TTC549 (cell line): ENCODE data around the gene NID1.

Source experiments
- FAIRE-seq: peaks from 2 replicates; lab custom pipeline; 2012; peaks lifted over from hg19 to GRCh38; lab: Jason Lieb, UNC

Gene NID1

GRCh38 chr1:236063919-236064673, 794 bp downstream of the NID1 start:
- no peak for FAIRE-seq

DNA sequence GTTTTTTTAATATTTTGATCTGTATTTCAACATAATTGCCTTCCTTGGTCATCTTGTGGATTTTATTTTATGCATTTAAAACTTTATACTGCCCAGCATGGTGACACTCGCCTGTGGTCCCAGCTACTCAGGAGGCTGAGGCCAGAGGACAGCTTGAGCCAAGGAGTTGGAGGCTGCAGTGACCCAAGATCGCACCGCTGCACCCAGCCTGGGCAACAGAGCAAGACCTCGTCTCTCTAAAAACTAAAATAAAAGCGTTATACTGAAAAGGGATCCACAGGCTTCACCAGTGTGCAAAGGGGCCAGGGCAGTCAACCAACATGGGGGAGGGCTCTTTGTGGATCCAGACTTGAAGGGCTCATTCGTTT, 1.4 kb downstream of the NID1 start:
- no peak for FAIRE-seq

- FAIRE-seq: no peak
Observed at GRCh38 chr1:236060286-236060685, 4.6 kb downstream of the NID1 start.

DNA sequence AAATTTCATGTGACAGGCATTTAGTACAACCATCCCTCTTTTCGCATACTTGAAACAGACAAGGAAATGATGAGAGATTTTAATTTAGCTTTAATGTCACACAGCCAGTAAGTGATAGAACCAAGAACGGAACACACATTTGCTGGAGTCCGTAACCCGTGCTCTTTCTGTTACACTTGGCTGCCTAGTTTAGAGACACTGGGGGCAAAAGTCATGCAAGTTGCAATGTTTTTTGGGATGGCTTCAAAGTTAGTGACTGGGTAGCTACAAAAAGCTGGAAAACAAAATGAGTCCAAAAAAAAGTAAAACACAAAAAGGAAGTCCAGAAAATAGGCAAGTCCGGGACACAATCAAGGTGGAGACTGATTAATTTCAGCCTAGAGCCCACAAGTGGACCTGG, 5.9 kb downstream of the NID1 start:
- no peak for FAIRE-seq

- FAIRE-seq: no peak
Observed at GRCh38 chr1:236058141-236058934, 6.6 kb downstream of the NID1 start.

DNA sequence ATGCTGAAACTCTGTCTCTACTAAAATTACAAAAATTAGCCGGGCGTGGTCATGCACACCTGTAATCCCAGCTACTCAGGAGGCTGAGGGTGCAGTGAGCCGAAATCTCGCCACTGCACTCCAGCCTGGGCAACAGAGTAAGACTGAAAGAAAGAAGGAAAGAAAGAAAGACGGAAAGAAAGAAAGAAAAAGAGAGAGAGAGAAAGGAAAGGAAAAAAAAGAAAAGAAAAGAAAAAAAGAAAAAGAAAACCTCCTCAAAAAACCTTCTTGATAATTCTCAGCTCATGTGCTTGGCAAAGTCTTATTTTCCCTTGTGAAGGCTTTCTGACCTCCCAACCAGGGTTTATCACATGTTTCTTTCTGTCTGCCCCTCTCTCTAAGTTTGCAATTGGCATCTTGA, 7.3 kb downstream of the NID1 start:
- no peak for FAIRE-seq

- FAIRE-seq: no peak
Observed at GRCh38 chr1:236052232-236052993, 12.5 kb downstream of the NID1 start.

DNA sequence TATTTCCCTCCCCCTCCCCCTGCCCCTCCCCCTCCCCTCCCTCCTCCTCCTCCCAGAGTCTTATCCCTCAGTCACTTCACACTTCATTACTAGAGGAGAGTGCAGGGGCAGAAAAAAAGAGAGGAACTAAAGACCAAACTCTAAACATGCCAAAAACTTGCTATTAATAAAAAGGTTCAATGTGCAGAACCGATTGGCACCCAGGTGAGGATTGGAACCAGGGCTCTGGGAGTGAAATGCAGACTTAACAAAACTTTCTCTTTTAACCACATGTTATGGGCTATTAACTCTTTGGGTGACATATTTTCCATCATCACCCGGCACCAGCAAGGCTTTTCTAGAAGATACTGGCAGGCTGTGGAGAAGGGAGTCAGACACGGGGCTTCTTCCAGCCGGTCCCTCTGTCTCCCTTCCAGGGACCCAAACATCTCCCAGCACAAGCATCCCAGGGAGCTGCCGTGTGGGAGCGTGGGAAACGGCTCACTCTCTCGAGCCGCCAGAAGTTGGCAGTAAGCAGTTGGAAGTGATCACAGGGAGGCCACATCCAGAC, 13.6 kb downstream of the NID1 start:
- no peak for FAIRE-seq

GRCh38 chr1:236045771-236046170, 19.1 kb downstream of the NID1 start:
- no peak for FAIRE-seq

DNA sequence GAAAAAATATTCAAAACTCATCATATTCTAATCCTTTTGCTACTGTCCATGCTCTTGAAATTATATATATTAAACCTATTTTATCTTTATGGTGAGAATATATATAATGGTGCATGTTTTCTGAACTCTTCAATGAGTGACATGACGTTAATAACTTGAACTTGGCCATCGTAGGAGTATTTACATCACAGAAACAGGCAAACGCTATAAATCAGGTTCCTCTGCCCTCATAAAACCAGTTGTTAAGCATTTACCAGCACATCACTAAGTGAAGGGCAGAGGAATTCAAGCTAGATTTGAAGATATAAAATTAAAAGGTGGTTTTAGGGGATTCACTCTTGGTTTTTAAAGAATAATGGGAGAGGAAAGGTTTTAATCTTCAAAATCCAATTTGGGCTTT, 20.5 kb downstream of the NID1 start:
- no peak for FAIRE-seq

DNA sequence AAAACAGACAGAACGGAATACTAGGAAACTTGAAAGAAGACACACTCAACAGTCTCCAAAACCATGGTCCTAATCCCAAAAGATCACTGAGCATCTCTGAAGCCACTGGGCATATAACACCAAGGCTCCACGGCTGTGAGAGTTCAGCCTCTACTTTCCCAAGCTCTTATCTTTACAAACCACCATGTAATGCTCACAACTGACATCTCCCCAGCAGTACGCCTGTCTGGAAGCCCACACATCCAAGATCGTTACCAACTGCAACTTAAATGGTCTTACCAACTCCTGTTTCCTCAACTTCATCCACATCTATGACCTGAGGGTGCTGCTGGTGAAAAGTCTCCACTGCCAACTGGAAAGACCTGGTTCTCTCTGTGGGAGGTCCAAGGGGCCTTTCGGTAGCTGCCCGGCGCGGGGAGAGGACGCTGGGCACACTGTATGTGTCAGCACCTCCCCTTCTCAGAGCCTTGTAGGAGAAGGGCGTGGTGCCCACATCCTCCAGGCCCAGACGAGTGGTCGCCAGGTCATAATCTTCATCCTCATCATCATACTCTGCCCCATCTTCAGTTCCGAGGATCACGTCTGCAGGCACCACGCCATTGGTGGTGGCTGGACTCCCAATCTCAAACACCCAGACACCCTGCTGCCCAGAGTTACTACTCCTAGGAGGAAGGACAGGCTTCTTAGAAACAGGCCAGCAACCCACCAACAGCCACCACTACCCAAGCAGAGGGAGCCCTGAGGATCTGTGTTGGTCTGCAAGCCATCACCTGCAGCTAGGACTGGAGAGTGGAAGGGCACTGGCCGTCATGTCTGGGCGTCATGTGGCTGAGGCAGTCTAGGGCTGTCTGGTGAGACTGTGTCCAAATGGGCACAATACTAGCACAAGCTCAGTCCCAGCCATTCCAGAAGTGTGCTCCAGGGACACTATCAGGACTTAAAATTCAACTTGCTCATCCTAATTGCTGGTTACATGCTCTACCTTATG, 23.0 kb downstream of the NID1 start:
- no peak for FAIRE-seq

GRCh38 chr1:236039740-236040685, 24.9 kb downstream of the NID1 start:
- FAIRE-seq: no peak

- no peak for FAIRE-seq
Observed at GRCh38 chr1:236038034-236038433, 26.9 kb downstream of the NID1 start.

GRCh38 chr1:236035681-236036101, 29.2 kb downstream of the NID1 start:
- FAIRE-seq: no peak

DNA sequence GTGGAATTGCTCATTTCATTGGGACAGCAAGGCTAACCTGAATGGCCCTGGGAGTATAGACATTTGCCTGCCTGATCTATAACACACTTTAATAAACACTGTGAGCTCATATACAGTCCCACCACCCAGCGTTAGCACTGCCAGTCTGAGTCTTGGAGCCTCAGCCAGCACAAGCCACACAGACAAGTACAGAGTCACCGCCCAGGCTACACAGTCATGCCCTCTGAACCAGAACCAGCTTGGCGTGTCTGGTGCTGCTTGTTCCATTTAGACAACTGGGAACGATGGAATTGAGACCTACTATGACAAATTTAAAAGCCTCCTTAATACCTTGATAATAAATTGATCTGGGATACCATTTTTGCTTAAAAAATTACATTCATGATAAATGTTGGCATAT, 31.6 kb downstream of the NID1 start:
- FAIRE-seq: no peak

- FAIRE-seq: no peak
Observed at GRCh38 chr1:236030534-236030933, 34.4 kb downstream of the NID1 start.

DNA sequence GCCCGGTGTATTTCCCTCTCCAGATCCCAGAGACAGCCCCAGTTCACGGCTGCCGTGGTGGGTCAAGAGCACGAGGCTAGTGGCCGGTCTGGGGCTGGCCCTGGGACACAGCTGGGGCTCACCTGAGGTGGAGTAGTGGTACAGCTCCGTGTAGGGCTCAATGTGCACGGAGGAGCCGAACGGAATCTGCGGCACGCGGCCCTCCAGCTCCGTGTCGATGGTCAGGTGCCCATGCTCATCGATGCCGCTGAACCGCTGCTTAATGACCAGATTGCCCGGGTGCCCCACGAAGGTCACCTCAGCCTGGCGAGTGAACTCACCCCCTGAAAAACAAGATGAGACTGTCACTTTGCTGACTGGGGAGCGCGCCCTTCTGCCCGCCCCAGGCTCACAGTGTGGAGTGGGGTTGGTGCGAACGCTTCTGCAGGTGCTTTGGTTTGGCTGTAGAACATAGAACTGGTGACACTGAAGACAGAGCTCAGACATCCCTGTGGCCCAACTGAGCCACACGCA, 35.4 kb downstream of the NID1 start:
- FAIRE-seq: no peak

DNA sequence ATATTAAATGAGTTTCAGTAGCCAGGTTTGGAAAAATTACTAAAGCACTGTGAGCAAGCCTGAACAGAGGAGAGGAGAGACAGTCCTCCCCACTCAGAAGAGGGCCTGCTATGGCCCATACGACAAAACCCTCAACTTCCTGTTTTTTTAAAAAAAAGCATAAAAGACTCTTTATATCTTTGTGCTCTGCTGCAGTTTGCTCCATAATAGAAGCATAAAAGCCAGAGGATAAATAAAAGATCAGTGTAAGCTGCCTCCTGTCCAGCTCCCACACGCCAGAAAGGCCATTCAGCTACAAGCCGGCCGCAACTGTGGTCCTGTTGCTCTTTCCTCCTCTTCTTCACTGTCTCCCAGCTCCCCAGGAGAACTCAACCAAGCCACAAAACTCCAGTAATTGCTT, 37.8 kb downstream of the NID1 start:
- FAIRE-seq: no peak

DNA sequence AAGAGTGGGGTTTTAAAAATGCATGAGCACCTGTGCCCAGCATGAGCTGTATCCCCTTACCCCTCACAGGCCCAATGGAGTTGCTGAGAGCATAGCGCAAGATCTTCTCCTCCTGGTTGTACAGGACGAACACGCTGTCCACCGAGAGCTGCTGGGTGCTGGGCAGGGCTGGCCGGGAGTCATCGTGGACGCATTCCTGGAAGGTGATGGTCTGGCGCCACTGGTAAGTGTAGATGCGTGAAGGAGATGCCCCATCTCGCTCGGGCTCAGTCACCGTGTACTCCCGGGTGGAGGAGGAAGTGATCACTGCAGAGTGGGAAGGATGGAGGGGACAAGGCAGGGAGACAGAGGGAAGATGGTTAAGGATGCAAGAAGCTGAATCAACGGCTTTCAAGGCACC, 39.1 kb downstream of the NID1 start:
- no peak for FAIRE-seq

DNA sequence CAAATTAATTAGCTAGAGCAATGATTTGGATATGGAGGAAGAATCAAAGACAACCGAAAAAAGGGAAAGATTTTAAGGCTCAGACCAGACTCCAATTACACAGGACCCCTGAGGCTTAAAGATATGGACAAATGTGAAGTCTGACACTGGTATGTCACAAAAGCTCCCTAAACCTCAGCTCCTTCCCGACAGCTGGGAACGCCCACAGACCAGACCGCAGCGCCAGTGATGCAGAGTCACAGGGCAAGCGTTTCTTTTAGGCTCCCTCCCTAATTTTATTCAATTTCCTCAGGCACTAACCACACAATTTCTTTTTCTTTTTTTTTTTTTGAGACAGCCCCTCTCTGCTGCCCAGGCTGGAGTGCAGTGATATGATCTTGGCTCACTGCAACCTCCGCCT, 40.2 kb downstream of the NID1 start:
- no peak for FAIRE-seq
